ENCODE measurements around the gene PTGR2. TPM values are rescaled to one million over a fixed set of nuclear protein-coding genes. Genes with fewer than 3 reads are reported as not detected.
A peak's percentile ranks its signal among the peaks of the same experiment; 100 is the strongest.

The PTGR2 gene
- total and polyA plus RNA-seq, 10 donors, result 2.2 to 8.6 (median 4.7) TPM

DNA sequence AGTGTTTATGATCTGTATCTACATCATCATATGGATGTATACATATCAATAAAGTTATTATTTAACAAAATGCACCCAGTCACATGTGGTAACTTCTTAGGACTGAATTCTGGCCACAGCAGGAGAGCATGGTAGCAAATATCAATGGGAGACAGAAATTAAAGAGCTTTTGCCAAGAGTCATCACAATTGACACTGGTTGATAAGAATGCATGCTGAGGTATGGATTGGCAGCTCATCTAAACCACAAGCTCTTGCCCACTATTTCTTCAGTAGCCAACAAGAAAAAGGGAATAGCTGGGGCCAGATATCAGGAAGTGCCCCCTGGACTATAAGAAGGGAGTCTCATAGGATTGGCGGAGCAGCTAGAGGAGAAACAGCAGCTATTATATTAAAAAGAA lies 9.4 kb upstream of the PTGR2 start:
- TF ChIP-seq POLR2AphosphoS5 (IDR thresholded peaks at IDR 0.05) (no peak), POLR2A (IDR thresholded peaks at IDR 0.05) (no peak)
- TF ChIP-seq, protein P1, sequence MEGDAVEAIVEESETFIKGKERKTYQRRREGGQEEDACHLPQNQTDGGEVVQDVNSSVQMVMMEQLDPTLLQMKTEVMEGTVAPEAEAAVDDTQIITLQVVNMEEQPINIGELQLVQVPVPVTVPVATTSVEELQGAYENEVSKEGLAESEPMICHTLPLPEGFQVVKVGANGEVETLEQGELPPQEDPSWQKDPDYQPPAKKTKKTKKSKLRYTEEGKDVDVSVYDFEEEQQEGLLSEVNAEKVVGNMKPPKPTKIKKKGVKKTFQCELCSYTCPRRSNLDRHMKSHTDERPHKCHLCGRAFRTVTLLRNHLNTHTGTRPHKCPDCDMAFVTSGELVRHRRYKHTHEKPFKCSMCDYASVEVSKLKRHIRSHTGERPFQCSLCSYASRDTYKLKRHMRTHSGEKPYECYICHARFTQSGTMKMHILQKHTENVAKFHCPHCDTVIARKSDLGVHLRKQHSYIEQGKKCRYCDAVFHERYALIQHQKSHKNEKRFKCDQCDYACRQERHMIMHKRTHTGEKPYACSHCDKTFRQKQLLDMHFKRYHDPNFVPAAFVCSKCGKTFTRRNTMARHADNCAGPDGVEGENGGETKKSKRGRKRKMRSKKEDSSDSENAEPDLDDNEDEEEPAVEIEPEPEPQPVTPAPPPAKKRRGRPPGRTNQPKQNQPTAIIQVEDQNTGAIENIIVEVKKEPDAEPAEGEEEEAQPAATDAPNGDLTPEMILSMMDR (IDR thresholded peaks at IDR 0.05 in 8 of 11, conservative IDR thresholded peaks at IDR 0.05 in 3 of 11), result no peak
- WGBS, 5 donors, result 77 to 100% (median 96%) methylated on average over 1 of the region's 1 CpG
- DNase-seq, result no peak
- Histone ChIP-seq H3K4me3 (no peak overlapping the region), H3K4me1 (no peaks in the 10 kb centered on the region), H3K27me3 (replicated peaks in 1 of 7) (no peaks in the 10 kb centered on the region), H3K36me3 (no peaks in the 10 kb centered on the region), H3K9me3 (peaks cover 0 to 6% (median 0%) of the 10 kb centered on the region in 8 donors), H3K27ac (no peak overlapping the region)
- intact Hi-C loops (cut with DNase I; ENCODE audit: low total_unique reads), result no loop called here

DNA sequence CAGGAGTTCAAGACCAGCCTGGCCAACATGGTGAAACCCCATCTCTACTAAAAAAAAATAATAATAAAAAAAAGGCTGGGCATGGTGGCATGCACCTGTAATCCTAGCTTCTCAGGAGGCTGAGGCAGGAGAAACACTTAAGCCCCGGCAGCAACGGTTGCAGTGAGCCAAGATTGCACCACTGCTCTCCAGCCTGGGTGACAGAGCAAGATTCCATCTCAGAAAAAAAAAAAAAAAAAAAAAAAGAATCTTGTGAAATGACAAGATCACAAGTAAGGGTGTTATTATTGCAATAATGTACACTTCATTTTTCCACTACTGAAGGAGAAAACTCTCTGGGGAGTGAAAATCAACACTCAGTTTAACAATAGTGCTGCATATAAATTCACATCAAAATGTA lies 8.8 kb upstream of the PTGR2 start:
- peak; percentile 1 for DNase-seq
- H3K4me3 ChIP-seq, result no peak overlapping the region
- TF ChIP-seq POLR2AphosphoS5 (IDR thresholded peaks at IDR 0.05) (no peak), POLR2A (IDR thresholded peaks at IDR 0.05) (no peak)
- TF ChIP-seq, protein P1 (IDR thresholded peaks at IDR 0.05 in 8 of 11, conservative IDR thresholded peaks at IDR 0.05 in 3 of 11), result no peak
- H3K4me1 ChIP-seq, result no peaks in the 10 kb centered on the region
- intact Hi-C loops (cut with DNase I; ENCODE audit: low total_unique reads), result no loop called here
- H3K27ac ChIP-seq, result no peak overlapping the region
- peaks cover 0 to 6% (median 0%) of the 10 kb centered on the region in 8 donors for H3K9me3 ChIP-seq
- no peaks in the 10 kb centered on the region for H3K27me3 ChIP-seq (replicated peaks in 1 of 7)
- no peaks in the 10 kb centered on the region for H3K36me3 ChIP-seq
- WGBS, 5 donors, result 46 to 86% (median 74%) methylated on average over 2 of the region's 2 CpGs

DNA sequence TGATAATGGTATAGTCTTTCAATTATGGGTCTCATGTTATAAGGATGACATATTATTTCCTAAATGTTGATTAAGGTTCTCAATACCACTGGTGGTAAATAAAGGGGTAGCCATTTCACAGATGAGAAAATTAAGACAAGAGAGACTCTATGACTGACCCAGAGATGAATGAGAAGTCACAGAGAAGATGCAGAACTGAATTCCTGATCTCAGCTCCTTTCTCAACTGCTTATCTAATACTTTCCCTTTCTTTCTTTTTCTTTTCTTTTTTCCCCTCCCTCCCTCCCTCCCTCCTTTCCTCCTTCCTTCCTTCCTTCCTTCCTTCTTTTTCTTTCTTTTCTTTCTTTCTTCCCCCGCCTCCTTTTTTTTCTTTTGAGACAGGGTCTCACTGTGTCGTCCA lies 8.3 kb upstream of the PTGR2 start:
- Histone ChIP-seq H3K36me3 (no peaks in the 10 kb centered on the region), H3K9me3 (peaks cover 0 to 6% (median 0%) of the 10 kb centered on the region in 8 donors), H3K27me3 (replicated peaks in 1 of 7) (no peaks in the 10 kb centered on the region), H3K4me3 (no peak overlapping the region), H3K4me1 (no peaks in the 10 kb centered on the region), H3K27ac (no peak overlapping the region)
- 62 to 93% (median 65%) methylated on average over 2 of the region's 2 CpGs for WGBS, 5 donors
- TF ChIP-seq, protein P1 (IDR thresholded peaks at IDR 0.05 in 8 of 11, conservative IDR thresholded peaks at IDR 0.05 in 3 of 11), result no peak
- no peak for TF ChIP-seq POLR2A (IDR thresholded peaks at IDR 0.05)
- TF ChIP-seq POLR2AphosphoS5 (IDR thresholded peaks at IDR 0.05), result no peak
- intact Hi-C loops (cut with DNase I; ENCODE audit: low total_unique reads), result no loop called here
- no peak for DNase-seq

DNA sequence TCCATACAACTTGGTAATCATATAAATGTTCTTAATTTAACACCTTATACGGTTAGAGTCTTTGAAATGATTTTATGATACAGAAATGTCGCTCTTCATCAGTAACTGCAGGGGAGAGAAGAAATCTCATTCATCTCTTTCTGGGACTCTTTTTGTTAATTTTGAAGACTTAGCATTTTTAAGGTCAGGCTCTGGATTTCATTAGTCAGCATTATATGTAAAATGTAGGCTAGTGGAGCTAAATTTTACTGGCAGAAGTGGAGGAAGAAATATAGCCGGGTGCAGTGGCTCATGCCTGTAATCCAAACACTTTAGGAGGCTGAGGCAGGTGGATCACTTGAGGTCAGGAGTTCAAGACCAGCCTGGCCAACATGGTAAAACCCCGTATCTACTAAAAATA lies 4.7 kb upstream of the PTGR2 start:
- Histone ChIP-seq H3K4me1 (peaks cover 0 to 10% (median 8%) of the 10 kb centered on the region in 6 donors), H3K9me3 (peaks cover 0 to 6% (median 0%) of the 10 kb centered on the region in 8 donors), H3K27ac (no peak overlapping the region), H3K4me3 (no peak overlapping the region), H3K27me3 (replicated peaks in 1 of 7) (no peaks in the 10 kb centered on the region), H3K36me3 (no peaks in the 10 kb centered on the region)
- WGBS, 5 donors, result 73 to 85% (median 82%) methylated on average over 4 of the region's 4 CpGs
- intact Hi-C loops (cut with DNase I; ENCODE audit: low total_unique reads), result no loop called here
- no peak for DNase-seq
- TF ChIP-seq POLR2AphosphoS5 (IDR thresholded peaks at IDR 0.05) (no peak), POLR2A (IDR thresholded peaks at IDR 0.05) (no peak)
- TF ChIP-seq, protein P1 (IDR thresholded peaks at IDR 0.05 in 8 of 11, conservative IDR thresholded peaks at IDR 0.05 in 3 of 11), result no peak

Data from spleen (tissue), 11 donors.